ENCODE results near the gene EPHB4. TPM values are rescaled to one million over a fixed set of nuclear protein-coding genes. Genes with fewer than 3 reads are reported as not detected.

Gene EPHB4
- total and polyA plus RNA-seq, 10 of the 15 experiments (the other 5 are each of a cell fraction or from before 2014, with no cell fraction given) = 0.32 to 0.85 (median 0.48) TPM; not detected in 4

- TF ChIP-seq CTCF (IDR thresholded peaks at IDR 0.05 in 2 of 3, conservative IDR thresholded peaks at IDR 0.05 in 1 of 3; ENCODE audit: control insufficient read depth in 2 of 3, extremely low read depth in 1 of 3, insufficient read depth in 1 of 3, low read depth in 3 of 3, low read length in 3 of 3) = no peak
- no peak for TF ChIP-seq BCL11A (IDR thresholded peaks at IDR 0.05; ENCODE audit: low read depth, low read length)
- no peak for TF ChIP-seq SMAD1 (IDR thresholded peaks at IDR 0.05; ENCODE audit: low read depth, partially characterized antibody)
These were observed 73.6 kb downstream of the EPHB4 start (continued) for GRCh38 chr7:100753750-100754149.

- 8% methylated on average over 5 of the region's 5 CpGs for WGBS (ENCODE audit: insufficient coverage, insufficient replicate concordance, low lambda C conversion rate, missing lambda C conversion rate)
- TF ChIP-seq REST (IDR thresholded peaks at IDR 0.05; ENCODE audit: low read depth, low read length) (no peak), CREB1 (IDR thresholded peaks at IDR 0.05; ENCODE audit: low read depth) (no peak), TCF7 (IDR thresholded peaks at IDR 0.05; ENCODE audit: borderline replicate concordance) (no peak), RAD51 (IDR thresholded peaks at IDR 0.05) (no peak), HDAC2 (IDR thresholded peaks at IDR 0.05) (no peak), CUX1 (IDR thresholded peaks at IDR 0.05; ENCODE audit: insufficient replicate concordance, low read depth, low read length) (no peak), LARP7 (IDR thresholded peaks at IDR 0.05) (no peak), JUND (IDR thresholded peaks at IDR 0.05; ENCODE audit: low read depth, low read length) (no peak), MTA2 (IDR thresholded peaks at IDR 0.05; ENCODE audit: low read depth) (no peak), KDM1A (IDR thresholded peaks at IDR 0.05; ENCODE audit: borderline replicate concordance) (no peak), NR2F1 (conservative IDR thresholded peaks at IDR 0.05) (no peak), JUNB (IDR thresholded peaks at IDR 0.05) (no peak)
- Histone ChIP-seq H3K36me3 (ENCODE audit: control insufficient read depth in 2 of 2, insufficient read depth in 2 of 2, low read length in 1 of 2) (no peaks in the 10 kb centered on the region), H4K20me1 (ENCODE audit: control insufficient read depth, insufficient read depth) (no peaks in the 10 kb centered on the region), H3K4me1 (ENCODE audit: control insufficient read depth, insufficient read depth, low read length) (no peaks in the 10 kb centered on the region), H3K4me3 (no peak overlapping the region), H3K4me2 (ENCODE audit: control insufficient read depth, insufficient read depth) (no peak overlapping the region), H2AFZ (ENCODE audit: control insufficient read depth, low read depth, low read length) (no peak overlapping the region), H3K27ac (ENCODE audit: control insufficient read depth, insufficient read depth) (no peak overlapping the region), H3K27me3 (replicated peaks in 1 of 2; ENCODE audit: control insufficient read depth in 2 of 2, insufficient read depth in 2 of 2, low read length in 1 of 2) (no peaks in the 10 kb centered on the region), H3K79me2 (ENCODE audit: control insufficient read depth, insufficient read depth, low read length) (no peaks in the 10 kb centered on the region), H3K9ac (ENCODE audit: control insufficient read depth, insufficient read depth, low read length) (no peak overlapping the region), H3K9me3 (replicated peaks; ENCODE audit: control insufficient read depth, insufficient read depth, low read length) (no peaks in the 10 kb centered on the region)
- POLR2A ChIA-PET = no interaction called here
- DNase-seq (ENCODE audit: low read depth, low spot score) = no peak
- no peak for ATAC-seq
- no TSS peak for BruUV-seq (replicated peaks)
- RAD21 ChIA-PET (ENCODE audit: unreplicated experiment) = no interaction called here
- intact Hi-C loops (cut with micrococcal nuclease; ENCODE audit: unreplicated experiment) = no loop called here
- in situ Hi-C loops (cut with MboI) = no loop called here
- SMC1A ChIA-PET (ENCODE audit: uncharacterized antibody, unreplicated experiment) = no interaction called here
- FAIRE-seq = no peak
- CTCF ChIA-PET = no interaction called here
These were observed 74.3 kb downstream of the EPHB4 start for GRCh38 chr7:100752994-100753393.
